ENCODE data around the gene MRTFB.

DNA sequence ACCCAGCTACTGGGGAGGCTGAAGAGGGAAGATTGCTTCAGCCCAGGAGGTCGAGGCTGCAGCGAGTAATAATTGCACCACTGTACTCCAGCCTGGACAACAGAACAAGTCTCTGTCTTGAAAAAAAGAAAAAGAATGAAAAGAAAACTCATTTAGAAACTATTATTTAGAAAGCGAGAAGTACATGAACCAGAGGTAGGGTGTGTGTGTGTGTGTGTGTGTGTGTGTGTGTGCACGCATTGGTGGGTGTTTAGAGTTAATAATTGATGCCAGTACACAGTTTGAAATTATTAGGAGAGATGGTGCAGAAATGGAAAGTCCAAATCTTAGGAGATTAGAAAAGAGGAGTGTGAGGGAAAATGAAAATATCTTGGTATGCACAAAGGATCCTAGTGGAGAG lies 106.6 kb downstream of the MRTFB start:
- TF ChIP-seq, protein P1, sequence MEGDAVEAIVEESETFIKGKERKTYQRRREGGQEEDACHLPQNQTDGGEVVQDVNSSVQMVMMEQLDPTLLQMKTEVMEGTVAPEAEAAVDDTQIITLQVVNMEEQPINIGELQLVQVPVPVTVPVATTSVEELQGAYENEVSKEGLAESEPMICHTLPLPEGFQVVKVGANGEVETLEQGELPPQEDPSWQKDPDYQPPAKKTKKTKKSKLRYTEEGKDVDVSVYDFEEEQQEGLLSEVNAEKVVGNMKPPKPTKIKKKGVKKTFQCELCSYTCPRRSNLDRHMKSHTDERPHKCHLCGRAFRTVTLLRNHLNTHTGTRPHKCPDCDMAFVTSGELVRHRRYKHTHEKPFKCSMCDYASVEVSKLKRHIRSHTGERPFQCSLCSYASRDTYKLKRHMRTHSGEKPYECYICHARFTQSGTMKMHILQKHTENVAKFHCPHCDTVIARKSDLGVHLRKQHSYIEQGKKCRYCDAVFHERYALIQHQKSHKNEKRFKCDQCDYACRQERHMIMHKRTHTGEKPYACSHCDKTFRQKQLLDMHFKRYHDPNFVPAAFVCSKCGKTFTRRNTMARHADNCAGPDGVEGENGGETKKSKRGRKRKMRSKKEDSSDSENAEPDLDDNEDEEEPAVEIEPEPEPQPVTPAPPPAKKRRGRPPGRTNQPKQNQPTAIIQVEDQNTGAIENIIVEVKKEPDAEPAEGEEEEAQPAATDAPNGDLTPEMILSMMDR (conservative IDR thresholded peaks at IDR 0.05 in 1 of 2, IDR thresholded peaks at IDR 0.05 in 1 of 2; ENCODE audit: low read depth in 1 of 2, low read length in 2 of 2), result no peak
- no peak for TF ChIP-seq EZH2 (IDR thresholded peaks at IDR 0.05; ENCODE audit: low read length, missing control alignments)

Measured in fibroblast of lung (primary cell).